GM21447 (cell line): ENCODE data around the gene AQP12B.

Source experiments
- ATAC-seq: cut with Tn5 transposase; IDR thresholded peaks from one replicate; pipeline ENCODE4 v1.9.1; 2021; ENCODE audit not compliant: unreplicated experiment

The AQP12B gene

DNA sequence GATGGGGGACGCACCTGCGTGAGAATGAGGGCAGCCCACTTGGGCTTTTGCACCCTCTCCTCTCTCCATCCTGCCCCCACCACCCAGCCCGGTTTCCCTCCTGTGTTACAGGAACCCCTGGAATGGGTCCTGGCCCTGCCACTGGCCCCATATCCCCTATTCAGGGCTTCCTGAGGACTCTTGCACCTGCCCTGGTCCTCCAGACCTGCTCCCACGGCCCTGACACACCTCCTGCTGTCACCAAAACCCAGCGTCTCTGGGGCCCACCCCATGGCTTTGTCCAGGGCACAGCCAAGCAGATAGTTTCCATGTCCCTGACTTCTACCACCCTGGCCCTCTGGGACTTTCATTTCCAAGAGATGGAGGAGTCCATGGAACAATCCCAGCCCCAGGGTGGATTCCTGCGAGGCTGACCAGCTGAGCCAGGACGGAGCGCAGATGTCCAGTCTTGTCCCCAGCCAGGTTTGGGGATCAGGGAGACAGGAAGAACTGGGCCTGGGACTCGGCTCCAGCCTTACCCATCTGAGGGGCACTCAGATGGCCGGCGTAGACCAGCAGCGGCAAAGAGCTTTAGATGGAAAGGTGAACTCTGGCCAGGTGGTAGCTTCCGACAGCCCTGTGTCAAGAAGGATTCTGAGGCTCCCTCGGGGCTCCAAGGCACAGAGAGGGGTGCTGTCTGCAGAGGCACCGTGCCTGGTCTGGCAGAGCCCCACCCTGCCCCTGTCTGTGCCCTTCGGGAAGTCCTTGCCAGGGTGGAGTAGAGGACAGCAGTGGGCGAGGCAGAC, 45.4 kb downstream of the AQP12B start:
- no peak for ATAC-seq

DNA sequence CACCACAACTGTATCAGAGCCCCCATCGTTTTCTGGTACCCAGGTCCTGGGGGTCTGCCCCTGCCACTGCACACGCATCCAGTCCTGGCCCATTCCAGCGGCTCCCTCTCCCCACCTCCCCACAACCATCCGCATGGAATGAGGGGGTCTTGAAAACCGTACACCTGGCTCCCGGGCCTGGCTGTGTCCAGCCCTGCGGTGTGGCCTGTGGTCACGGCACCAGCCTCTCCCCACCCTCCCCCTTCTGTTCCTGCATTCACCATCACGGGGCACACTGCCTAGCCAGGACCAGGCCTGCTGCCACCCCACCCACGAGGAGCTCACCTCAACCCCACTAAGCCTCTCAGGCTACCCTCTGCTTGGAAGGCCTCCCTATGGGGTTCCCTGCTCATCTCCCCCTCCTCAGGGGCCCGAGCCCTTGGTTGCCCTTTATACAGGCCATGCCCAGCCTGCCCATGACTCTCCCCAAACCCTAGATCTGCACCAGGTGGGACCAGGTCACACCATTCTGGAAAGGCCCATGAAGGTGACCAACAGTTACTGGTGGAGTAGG, 46.0 kb downstream of the AQP12B start:
- no peak for ATAC-seq

DNA sequence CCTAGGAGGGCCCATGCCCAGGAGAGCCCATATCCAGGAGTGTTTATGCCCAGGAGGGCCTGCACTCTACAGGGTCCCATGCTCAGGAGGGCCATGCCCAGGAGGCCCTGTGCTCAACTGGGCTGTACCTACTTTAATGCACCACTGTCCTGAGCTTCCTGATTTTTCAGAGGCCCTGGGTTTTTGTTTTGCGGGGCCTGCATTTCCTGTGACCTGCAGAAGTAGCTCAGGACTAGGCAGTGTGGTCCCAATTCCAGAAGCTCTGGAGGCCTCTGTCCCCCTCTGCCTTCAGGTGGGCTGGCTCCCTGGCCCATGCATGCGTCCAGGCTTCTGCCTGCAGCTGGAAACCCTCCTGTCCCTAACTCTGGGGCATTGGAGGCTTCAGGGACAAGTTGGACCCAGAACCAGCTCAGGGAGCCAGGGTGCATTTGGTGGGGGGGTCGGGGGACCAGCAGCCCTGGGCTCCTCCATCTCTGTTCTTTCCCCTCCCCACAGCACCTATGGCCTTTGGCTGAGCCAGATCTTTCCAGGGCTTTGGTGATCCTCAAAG, 46.6 kb downstream of the AQP12B start:
- ATAC-seq = no peak

DNA sequence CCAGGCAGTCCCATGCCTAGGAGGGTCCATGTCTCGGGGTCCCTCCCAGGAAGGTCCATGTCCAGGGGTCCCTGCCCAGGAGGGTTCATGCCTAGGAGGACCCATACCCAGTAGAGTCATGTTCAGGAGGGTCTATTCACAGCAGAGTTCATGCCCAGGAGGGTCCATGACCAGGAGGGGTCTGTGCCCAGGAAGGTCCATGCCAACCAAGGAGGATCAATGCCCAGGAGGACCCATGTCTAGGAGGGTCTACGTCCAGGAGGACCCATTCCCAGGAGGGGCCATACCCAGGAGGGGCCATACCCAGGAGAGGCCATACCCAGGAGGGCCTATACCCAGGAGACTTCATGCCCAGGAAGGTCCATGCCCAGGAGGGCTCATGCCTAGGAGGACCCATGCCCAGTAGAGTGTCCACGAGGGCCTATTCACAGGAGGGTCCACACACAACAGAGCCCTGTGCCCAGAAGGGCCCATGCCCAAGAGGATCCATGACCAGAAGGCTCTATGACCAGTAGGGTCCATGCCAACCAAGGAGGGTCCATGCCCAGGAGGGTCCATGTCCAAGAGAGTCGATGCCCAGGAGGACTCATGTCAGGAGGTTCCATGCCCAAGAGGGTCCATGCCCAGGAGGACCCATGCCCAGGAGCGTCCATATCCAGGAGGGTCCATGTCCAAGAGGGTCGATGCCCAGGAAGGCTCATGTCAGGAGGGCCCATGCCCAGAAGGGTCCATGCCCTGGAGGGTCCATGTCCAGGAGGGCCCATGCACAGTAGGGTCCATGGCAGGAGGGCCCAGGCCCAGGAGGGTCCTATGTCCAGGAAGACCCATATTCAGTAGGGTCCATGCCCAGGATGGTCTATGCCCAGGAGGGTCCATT, 47.3 kb downstream of the AQP12B start:
- ATAC-seq = no peak

DNA sequence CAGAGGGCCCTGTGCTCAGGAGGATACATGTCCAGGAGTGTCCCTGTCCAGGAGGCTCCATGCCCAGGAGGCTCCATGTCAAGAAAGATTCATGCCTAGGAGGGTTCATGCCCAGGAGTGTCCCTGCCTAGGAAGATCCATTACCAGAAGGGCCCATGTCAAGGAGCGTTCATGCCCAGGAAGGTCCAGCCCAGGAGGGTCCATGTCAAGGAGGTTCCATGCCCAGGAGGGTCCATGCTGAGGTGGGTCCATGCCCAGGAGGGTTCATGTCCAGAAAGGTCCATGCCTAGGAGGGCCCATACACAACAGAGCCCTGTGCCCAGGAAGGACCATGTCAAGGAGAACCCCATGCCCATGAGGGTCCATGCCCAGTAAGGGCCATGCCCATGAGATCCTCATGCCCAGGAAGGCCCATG, 50.4 kb downstream of the AQP12B start:
- no peak for ATAC-seq

DNA sequence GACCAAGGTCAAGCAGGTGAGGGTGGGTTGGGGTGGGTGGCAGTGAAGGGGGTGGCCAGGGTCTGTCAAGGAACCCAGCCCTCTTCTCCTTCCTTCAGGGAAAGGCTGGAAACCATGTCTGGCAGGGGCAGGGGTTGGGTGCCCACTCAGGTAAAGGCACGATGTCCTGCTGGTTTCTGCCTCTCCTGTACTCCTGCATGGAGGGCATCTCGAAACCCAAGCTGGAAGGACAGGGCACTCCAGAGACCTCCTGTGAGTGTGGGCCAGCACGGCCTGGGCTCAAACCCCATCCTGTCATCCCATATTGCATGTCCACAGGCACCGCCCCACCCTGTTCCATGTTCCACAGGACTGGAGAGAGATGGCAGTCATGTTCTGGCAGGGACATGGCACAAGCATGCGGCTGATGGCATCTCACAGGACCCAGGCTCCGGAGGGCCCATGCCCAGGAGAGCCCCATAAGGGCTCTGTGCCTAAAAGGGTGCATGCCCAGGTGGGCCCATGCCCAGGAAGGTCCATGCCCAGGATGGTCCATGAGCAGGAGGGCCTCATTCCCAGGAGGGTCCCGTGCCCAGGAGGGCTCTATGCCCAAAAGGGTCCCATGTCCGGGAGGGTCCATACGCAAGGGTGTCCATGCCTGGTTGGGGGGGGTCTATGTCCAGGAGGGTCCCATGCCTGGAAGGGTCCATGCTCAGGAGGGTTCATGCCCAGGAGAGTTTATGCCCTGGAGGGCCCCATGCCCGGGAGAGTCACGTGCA, 51.0 kb downstream of the AQP12B start:
- no peak for ATAC-seq

DNA sequence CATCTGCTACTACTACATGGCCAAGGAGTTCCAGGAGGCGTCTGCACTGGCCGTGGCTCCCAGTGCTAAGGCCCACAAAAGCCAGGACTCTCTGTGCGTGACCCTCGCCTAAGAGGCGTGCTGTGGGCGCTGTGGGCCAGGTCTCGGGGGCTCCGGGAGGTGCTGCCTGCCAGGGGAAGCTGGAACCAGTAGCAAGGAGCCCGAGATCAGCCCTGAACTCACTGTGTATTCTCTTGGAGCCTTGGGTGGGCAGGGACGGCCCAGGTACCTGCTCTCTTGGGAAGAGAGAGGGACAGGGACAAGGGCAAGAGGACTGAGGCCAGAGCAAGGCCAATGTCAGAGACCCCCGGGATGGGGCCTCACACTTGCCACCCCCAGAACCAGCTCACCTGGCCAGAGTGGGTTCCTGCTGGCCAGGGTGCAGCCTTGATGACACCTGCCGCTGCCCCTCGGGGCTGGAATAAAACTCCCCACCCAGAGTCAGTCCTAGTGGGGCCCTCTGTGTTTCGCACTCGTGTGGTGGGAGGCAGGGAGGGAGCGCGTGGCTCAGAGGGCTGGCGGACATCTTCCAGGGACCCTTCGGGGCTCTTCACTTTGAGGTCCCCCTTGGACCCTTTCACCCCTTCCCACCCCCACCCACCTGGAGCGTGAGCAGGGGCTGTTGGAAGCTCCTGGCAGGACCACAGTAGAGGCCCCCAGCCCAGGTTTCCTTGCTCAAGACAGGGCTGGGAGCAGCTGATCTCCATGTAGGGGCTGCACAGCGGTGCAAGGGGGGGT, 51.7 kb downstream of the AQP12B start:
- no peak for ATAC-seq

DNA sequence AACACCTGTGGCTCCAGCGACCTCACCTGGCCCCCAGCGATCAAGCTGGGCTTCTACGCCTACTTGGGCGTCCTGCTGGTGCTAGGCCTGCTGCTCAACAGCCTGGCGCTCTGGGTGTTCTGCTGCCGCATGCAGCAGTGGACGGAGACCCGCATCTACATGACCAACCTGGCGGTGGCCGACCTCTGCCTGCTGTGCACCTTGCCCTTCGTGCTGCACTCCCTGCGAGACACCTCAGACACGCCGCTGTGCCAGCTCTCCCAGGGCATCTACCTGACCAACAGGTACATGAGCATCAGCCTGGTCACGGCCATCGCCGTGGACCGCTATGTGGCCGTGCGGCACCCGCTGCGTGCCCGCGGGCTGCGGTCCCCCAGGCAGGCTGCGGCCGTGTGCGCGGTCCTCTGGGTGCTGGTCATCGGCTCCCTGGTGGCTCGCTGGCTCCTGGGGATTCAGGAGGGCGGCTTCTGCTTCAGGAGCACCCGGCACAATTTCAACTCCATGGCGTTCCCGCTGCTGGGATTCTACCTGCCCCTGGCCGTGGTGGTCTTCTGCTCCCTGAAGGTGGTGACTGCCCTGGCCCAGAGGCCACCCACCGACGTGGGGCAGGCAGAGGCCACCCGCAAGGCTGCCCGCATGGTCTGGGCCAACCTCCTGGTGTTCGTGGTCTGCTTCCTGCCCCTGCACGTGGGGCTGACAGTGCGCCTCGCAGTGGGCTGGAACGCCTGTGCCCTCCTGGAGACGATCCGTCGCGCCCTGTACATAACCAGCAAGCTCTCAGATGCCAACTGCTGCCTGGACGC, 52.5 kb downstream of the AQP12B start:
- ATAC-seq = no peak

DNA sequence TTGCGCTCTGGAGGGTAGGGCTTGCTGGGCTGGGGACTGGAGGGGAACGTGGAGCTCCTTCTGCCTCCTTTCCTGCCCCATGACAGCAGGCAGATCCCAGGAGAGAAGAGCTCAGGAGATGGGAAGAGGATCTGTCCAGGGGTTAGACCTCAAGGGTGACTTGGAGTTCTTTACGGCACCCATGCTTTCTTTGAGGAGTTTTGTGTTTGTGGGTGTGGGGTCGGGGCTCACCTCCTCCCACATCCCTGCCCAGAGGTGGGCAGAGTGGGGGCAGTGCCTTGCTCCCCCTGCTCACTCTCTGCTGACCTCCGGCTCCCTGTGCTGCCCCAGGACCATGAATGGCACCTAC, 53.1 kb downstream of the AQP12B start:
- no peak for ATAC-seq

DNA sequence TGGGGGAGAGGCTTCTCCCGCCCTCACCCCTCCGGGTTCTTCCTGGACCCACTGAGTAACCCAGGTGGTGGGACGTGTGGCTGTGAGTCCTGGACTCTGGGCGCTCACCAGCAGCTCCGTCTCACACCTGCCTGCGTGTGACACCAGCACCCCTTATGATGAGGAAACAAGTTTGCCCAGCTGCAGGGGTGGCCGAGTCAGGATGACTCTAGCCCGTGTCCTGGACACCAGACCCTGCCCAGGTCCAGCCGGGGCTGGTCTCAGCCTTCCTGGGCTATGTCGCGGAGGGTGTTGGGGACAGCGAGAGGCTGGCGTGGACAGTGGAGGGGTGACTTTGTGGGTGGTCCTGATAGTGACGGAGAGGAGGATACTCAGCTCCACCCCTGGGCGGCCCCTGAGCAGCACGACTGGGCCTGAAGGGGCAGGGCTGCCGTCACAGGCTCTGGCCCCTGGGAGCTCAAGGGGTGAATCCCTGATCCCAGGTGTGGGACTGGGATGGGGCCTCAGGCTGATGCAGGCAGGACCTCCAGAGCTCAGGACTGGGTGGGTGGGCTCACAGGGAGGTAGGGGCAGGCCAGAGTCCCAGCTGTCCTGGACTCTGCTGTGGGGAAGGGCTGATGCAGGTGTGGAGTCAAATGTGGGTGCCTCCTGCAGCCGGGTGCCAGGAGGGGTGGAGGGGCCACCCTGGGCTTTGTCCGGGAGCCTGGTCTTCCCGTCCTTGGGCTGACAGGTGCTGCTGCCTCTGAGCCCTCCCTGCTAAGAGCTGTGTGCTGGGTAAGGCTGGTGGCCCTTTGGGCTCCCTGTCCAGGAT, 53.7 kb downstream of the AQP12B start:
- ATAC-seq = no peak

DNA sequence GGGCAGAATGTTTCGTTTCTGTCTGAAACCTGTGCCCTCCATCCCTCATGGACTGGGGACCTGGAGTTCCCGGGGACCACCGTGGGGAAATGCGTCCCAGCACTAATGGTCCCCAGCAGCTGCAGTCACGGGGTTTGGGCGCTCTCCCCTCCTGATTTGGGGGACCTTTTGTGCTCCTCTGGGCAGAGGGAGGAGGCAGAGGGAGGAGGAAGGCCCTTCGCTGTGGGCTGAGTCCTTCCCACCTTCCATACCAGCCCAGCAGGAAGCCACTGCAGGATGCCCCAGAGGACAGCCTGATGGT, 54.2 kb downstream of the AQP12B start:
- no peak for ATAC-seq

DNA sequence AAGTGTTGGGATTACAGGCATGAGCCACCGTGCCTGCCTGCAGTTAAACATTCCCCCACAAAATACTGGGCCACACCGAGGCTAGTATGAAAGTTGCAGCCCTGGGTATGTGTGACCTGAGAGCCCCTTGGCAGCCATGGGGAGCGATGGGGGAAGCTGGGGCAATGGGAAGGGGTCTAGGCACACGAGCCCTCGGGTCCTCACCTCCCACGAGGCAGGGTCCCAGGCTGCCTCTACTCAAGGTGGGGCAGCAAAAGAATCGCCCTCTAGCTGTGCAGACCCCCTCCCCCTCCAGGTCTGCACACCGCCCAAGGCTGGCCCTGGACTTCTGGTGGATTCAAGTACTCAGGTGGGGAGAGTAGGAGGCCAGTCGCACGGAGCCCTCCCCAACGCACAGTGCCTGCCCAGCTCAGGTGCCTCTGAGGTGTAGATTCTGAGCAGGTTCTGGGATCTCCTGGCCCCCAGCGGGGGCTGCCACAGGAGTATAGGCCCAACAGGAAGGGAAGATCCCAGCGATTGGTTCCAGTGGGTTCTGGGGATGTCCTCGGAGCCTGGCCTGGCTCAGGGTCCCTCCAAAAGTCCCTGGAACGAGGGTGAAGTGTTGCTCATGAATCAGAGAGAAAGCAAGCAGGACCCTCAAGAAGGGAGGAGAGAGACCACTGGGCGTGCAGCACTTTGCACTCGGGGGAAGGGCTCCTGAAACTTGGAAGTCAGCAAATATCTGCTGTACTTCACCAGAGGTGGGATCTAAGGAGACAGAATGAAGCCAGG, 54.8 kb downstream of the AQP12B start:
- ATAC-seq = no peak

DNA sequence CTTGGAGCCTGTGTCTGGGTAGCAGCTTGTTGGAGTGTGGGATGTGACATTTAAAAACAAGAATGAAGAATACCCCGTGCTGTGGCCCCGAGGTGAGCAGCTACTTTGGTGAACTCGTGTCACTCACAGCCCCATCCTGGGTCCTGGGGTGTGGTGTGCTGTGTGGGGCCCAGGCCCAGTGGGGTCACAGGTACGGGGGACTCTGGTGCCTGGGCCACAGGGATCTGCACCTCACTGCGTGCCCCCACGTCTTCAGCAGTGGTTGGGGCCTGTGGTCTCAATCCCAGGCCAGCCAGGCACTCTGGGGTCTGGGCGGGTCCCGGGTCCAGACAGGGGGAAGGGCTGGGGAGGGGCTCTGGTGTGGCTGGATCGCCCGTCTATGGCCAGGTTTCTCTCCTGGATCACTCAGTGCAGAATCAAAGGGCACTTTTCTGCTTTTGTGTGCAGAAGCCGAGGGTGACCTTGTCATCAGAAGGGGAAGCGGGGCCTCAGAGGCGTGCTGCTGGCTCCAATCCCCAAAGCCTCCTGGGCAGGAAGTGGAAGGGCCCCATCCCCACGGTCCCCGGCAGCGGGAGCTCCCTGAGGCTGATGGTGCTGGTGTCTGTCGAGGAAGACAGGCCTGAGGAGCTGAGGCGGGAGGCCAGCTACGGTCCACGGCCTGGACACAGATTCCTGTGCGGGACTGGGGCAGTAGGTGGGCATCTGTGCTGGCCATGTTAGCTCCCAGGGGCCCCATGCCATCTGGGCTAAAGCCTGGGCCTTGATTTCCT, 56.0 kb downstream of the AQP12B start:
- ATAC-seq = no peak
